ENCODE data around the gene TMTC3. TPM values are rescaled to one million over a fixed set of nuclear protein-coding genes. Genes with fewer than 3 reads are reported as not detected.

TMTC3 gene
- total and polyA plus RNA-seq, 2 donors (not counting 3 experiments of a cell fraction or from before 2014, with no cell fraction given): 7.8 to 36.5 TPM

GRCh38 chr12:88167384-88167783 lies 25.3 kb downstream of the TMTC3 start:
- DNase-seq (ENCODE audit: low read depth, low spot score): no peak
- ChIA-PET CTCF (no interaction called here), POLR2A (no interaction called here)
- Histone ChIP-seq H3K27ac (ENCODE audit: insufficient read depth, low read depth, low read length) (no peak overlapping the region), H4K20me1 (replicated peaks; ENCODE audit: control insufficient read depth, extremely low read depth, insufficient read depth, low read length) (no peaks in the 10 kb centered on the region), H3K4me2 (ENCODE audit: insufficient read depth, low read length) (no peak overlapping the region), H3K79me2 (ENCODE audit: control insufficient read depth, insufficient read depth, low read length) (no peaks in the 10 kb centered on the region), H3K36me3 (ENCODE audit: control insufficient read depth in 2 of 2, extremely low read depth in 1 of 2, insufficient read depth in 2 of 2, low read length in 2 of 2) (peaks cover 0 to 2% of the 10 kb centered on the region in 2 experiments), H3K4me3 (replicated peaks in 1 of 3; ENCODE audit: insufficient read depth in 1 of 3, low read depth in 1 of 3, low read length in 3 of 3) (no peak overlapping the region), H3K9ac (replicated peaks; ENCODE audit: extremely low read depth, insufficient read depth, low read length) (no peak overlapping the region), H3K27me3 (ENCODE audit: control insufficient read depth in 2 of 2, insufficient read depth in 2 of 2, low read length in 2 of 2) (no peaks in the 10 kb centered on the region), H3K9me3 (replicated peaks; ENCODE audit: control insufficient read depth, insufficient read depth, low read length) (no peaks in the 10 kb centered on the region), H2AFZ (ENCODE audit: low read depth, low read length) (no peak overlapping the region), H3K4me1 (ENCODE audit: control insufficient read depth, extremely low read depth, insufficient read depth, low read length) (peaks cover 3% of the 10 kb centered on the region), H3K9me1 (replicated peaks; ENCODE audit: control insufficient read depth, extremely low read depth, insufficient read depth, low read length) (no peaks in the 10 kb centered on the region)
- no TSS peak for BruUV-seq (replicated peaks)
- intact Hi-C loops (cut with micrococcal nuclease) (no loop called here), dilution Hi-C loops (cut with MboI; ENCODE audit: extremely low pct_ligation_motif_present, low sequenced_read_pairs) (no loop called here)
- TF ChIP-seq EZH2 (IDR thresholded peaks at IDR 0.05; ENCODE audit: borderline replicate concordance, low read depth, low read length, severe bottlenecking) (no peak), JUN (IDR thresholded peaks at IDR 0.05; ENCODE audit: borderline replicate concordance, insufficient read depth, insufficient read length, low read depth) (no peak), POLR2A (IDR thresholded peaks at IDR 0.05; ENCODE audit: low read depth, low read length) (no peak), POLR2AphosphoS5 (IDR thresholded peaks at IDR 0.05; ENCODE audit: insufficient read depth, low read depth, low read length) (no peak), FOS (IDR thresholded peaks at IDR 0.05; ENCODE audit: borderline replicate concordance, insufficient read depth, low read length) (no peak), CTCF (IDR thresholded peaks at IDR 0.05; ENCODE audit: extremely low read depth in 1 of 2, insufficient read depth in 1 of 2, low read depth in 1 of 2, low read length in 2 of 2) (no peak), MYC (IDR thresholded peaks at IDR 0.05; ENCODE audit: low read depth, low read length) (no peak), GATA2 (IDR thresholded peaks at IDR 0.05; ENCODE audit: insufficient read depth, insufficient read length, low read depth, low read length) (no peak), MAX (IDR thresholded peaks at IDR 0.05; ENCODE audit: insufficient read depth, insufficient read length) (no peak)
- no peak for FAIRE-seq

All from endothelial cell of umbilical vein (primary cell).